Suprapubic skin (tissue), 4 donors: Measurements from ENCODE around the gene COA4. TPM values are rescaled to one million over a fixed set of nuclear protein-coding genes. Genes with fewer than 3 reads are reported as not detected.

Source experiments
- DNase-seq, 2 donors: peaks; one replicate each; pipeline ENCODE4 v3.0.0-alpha.2; 2019; ENCODE audit warnings: low spot score in 2 of 2
- H3K27ac ChIP-seq: fragments of 200-600 bp; sonication (generic); one replicate; pipeline ENCODE4 v1.5.1; 2019
- H3K27me3 ChIP-seq: fragments of 200-600 bp; sonication (generic); one replicate; pipeline ENCODE4 v1.5.1; 2019
- H3K36me3 ChIP-seq: fragments of 200-600 bp; sonication (generic); one replicate; pipeline ENCODE4 v1.5.1; 2019
- H3K4me1 ChIP-seq: fragments of 200-600 bp; sonication (generic); one replicate; pipeline ENCODE4 v1.5.1; 2019
- H3K4me3 ChIP-seq: fragments of 200-600 bp; sonication (generic); one replicate; pipeline ENCODE4 v1.5.1; 2019; ENCODE audit warnings: mild to moderate bottlenecking
- H3K9me3 ChIP-seq: fragments of 200-600 bp; sonication (generic); one replicate; pipeline ENCODE4 v1.5.1; 2019
- EP300 ChIP-seq: sonication (generic); formaldehyde crosslinking; IDR thresholded peaks from one replicate; pipeline ENCODE4 v1.6.1; 2017; ENCODE audit warnings: antibody characterized with exemption
- POLR2A ChIP-seq, 2 donors: fragments of 450-650 bp; IDR thresholded peaks; one replicate each; pipeline ENCODE4 v1.6.1; 2017; ENCODE audit warnings: antibody characterized with exemption in 2 of 2, mild to moderate bottlenecking in 2 of 2, moderate library complexity in 2 of 2
- POLR2AphosphoS5 ChIP-seq, 3 donors: sonication (generic); formaldehyde crosslinking; IDR thresholded peaks; one replicate each; pipeline ENCODE4 v1.6.1; 2017; ENCODE audit warnings: antibody characterized with exemption in 3 of 3
- WGBS: methylation state at CpG from one replicate; pipeline ENCODE4 v1.1.5; 2018; 5-methylcytosine and 5-hydroxymethylcytosine counted together
- total RNA-seq, 4 donors: library from RNA; depleted of rRNA; stranded (reverse); fragments of >200 nt; gene quantifications; one replicate each; pipeline ENCODE4 v1.1.0, GENCODE V29; 2016
- TF ChIP-seq, protein P1 (sequence below), 2 donors: fragments of 200-600 bp in 1 of 2; fragments of 450-650 bp in 1 of 2; sonication (generic) in 1 of 2; IDR thresholded peaks; one replicate each; pipeline ENCODE4 v1.5.1; 2016 to 2019; ENCODE audit warnings: antibody characterized with exemption in 2 of 2, mild to moderate bottlenecking in 1 of 2, moderate library complexity in 1 of 2

Gene COA4
- total RNA-seq, 4 donors from 2014 or later = 49.4 to 63.9 (median 57.2) TPM

DNA sequence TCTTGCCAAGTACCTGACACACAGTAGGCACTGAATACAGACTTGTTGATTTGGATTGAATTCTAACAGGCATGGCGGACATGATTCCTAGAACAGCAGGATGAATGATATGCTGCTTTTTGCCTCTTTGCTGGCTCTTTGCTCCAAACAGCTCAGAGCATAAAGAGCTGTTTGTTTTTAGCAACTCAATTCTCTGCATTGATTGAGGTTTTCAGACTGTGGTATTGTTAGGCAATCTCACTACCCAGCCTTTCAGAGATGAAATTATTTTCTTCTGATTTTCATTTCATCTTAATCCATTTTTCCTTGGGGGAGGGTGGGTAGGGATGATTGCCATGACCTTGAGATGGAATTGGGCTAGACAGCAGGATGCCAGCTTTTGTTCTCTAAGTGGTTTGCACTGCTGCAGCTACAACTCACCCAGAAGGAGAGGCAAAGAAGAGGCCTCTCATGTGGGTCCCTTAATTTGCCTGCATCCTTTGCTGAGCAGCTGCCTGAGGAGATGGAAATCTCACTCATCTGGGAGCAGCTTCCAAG, 20.5 kb downstream of the COA4 start:
- H3K9me3 ChIP-seq = no peaks in the 10 kb centered on the region
- H3K4me3 ChIP-seq = no peak overlapping the region
- no peaks in the 10 kb centered on the region for H3K27me3 ChIP-seq
- no peak for DNase-seq
- TF ChIP-seq, protein P1, sequence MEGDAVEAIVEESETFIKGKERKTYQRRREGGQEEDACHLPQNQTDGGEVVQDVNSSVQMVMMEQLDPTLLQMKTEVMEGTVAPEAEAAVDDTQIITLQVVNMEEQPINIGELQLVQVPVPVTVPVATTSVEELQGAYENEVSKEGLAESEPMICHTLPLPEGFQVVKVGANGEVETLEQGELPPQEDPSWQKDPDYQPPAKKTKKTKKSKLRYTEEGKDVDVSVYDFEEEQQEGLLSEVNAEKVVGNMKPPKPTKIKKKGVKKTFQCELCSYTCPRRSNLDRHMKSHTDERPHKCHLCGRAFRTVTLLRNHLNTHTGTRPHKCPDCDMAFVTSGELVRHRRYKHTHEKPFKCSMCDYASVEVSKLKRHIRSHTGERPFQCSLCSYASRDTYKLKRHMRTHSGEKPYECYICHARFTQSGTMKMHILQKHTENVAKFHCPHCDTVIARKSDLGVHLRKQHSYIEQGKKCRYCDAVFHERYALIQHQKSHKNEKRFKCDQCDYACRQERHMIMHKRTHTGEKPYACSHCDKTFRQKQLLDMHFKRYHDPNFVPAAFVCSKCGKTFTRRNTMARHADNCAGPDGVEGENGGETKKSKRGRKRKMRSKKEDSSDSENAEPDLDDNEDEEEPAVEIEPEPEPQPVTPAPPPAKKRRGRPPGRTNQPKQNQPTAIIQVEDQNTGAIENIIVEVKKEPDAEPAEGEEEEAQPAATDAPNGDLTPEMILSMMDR (IDR thresholded peaks at IDR 0.05) = no peak
- TF ChIP-seq EP300 (no peak), POLR2A (IDR thresholded peaks at IDR 0.05) (no peak), POLR2AphosphoS5 (IDR thresholded peaks at IDR 0.05) (no peak)
- H3K36me3 ChIP-seq = peaks cover 6% of the 10 kb centered on the region
- WGBS = 77% methylated on average over 1 of the region's 1 CpG
- no peaks in the 10 kb centered on the region for H3K4me1 ChIP-seq
- no peak overlapping the region for H3K27ac ChIP-seq

DNA sequence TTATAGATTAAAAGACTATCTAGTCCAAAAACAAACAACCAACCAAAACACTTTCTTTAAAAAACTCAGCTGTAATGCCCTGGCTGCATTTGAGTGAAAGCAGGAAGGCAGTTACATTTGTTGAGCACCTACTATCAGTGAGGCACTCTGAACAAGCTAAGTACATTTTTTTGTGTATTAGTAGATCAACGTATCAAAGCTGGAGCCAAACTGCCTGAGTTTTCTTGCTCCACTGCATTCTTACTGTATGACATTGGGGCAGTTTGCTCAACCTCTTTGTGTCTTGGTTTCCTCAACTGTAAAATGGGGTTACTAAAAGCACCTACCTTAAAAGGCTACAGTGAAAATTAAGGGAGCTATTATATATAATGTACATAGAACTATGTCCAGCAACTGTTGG, 22.0 kb downstream of the COA4 start:
- TF ChIP-seq POLR2A (IDR thresholded peaks at IDR 0.05) = no peak
- TF ChIP-seq, protein P1 (IDR thresholded peaks at IDR 0.05) = no peak
- TF ChIP-seq EP300 = no peak
- no peak for TF ChIP-seq POLR2AphosphoS5 (IDR thresholded peaks at IDR 0.05)
- no peak overlapping the region for H3K4me3 ChIP-seq
- no peaks in the 10 kb centered on the region for H3K9me3 ChIP-seq
- WGBS = 82% methylated on average over 1 of the region's 1 CpG
- H3K27me3 ChIP-seq = no peaks in the 10 kb centered on the region
- H3K4me1 ChIP-seq = no peaks in the 10 kb centered on the region
- peaks cover 6% of the 10 kb centered on the region for H3K36me3 ChIP-seq
- DNase-seq = no peak
- H3K27ac ChIP-seq = no peak overlapping the region

DNA sequence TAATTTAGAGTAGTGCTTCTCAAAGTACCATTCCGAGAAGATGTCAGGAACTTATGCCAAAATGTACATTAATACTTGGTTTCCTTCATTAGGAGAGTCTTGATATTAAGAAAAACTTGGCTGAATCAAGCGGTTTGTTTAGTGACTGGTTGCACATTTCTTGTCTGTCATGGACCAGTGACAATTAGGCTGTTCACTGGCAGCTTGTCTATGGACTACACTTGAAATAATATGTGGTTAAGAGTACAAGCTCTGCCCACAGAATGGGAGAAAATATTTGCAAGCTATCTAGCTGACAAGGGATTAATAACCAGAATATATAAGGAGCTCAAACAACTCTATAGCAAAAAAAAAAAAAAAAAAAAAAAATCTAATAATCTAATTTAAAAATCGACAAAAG, 24.6 kb downstream of the COA4 start:
- H3K27ac ChIP-seq = no peak overlapping the region
- no peak for DNase-seq
- TF ChIP-seq POLR2AphosphoS5 (IDR thresholded peaks at IDR 0.05) (no peak), POLR2A (IDR thresholded peaks at IDR 0.05) (no peak), EP300 (no peak)
- TF ChIP-seq, protein P1 (IDR thresholded peaks at IDR 0.05) = no peak

DNA sequence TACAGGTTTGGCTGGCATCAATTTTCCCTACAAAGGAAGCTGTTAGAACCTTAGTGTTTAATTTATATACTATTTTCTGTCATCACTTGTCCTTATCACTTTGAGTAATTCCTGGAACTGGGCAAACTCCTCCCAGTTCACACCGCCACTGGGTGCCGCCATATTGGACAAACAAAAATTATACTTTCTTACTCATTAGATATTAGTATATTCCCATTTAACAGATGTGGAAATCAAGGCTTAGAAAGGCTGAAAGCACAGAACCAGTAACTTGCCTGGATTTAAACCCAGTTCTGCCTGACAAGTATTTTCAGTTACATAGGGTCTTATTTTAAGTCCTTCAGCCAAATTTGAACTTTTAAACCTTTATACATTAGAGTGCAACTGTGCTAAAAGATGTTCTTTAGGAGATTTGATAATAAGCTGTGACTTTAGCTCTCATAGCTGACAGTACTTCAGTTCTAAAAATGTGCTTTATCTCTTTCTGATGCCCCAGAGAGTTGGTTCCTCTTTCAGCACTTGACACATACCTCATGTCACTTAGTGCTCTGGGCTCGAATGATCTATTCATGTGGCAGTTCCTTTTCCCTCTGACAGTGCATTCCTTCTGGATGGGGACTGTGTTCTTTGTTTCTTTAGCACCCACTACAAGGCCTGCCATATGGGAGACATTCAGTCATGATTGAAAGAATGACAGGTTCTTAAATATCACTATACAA, 25.4 kb downstream of the COA4 start:
- H3K27me3 ChIP-seq = no peaks in the 10 kb centered on the region
- no peaks in the 10 kb centered on the region for H3K9me3 ChIP-seq
- H3K36me3 ChIP-seq = peaks cover 11% of the 10 kb centered on the region
- no peak overlapping the region for H3K27ac ChIP-seq
- TF ChIP-seq POLR2A (IDR thresholded peaks at IDR 0.05) (no peak), EP300 (no peak), POLR2AphosphoS5 (IDR thresholded peaks at IDR 0.05) (no peak)
- TF ChIP-seq, protein P1 (IDR thresholded peaks at IDR 0.05) = no peak
- 97% methylated on average over 3 of the region's 3 CpGs for WGBS
- DNase-seq = no peak
- H3K4me3 ChIP-seq = no peak overlapping the region
- H3K4me1 ChIP-seq = no peaks in the 10 kb centered on the region

More for the DNA sequence above, 24.6 kb downstream of the COA4 start:
- Histone ChIP-seq H3K4me3 (no peak overlapping the region), H3K4me1 (no peaks in the 10 kb centered on the region), H3K27me3 (no peaks in the 10 kb centered on the region), H3K9me3 (no peaks in the 10 kb centered on the region), H3K36me3 (peaks cover 11% of the 10 kb centered on the region)
- 83% methylated on average over 3 of the region's 3 CpGs for WGBS

DNA sequence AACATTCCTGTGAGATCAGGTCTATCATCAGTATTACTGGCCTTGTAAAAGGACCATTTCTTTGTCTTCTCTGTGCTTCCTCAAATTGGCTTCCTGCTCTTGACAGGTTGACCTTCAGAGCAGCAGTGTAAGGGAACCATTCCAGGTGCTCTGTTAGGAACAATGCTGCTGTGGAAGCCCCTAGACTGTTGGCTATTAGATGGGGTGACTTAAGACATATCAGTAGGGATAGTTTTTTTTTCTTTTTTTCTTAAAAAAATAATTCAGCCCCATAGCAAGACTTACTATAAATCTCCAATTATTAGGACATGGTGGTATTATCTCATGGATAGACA, 37.6 kb downstream of the COA4 start:
- Histone ChIP-seq H3K27me3 (no peaks in the 10 kb centered on the region), H3K36me3 (peaks cover 16% of the 10 kb centered on the region), H3K4me3 (no peak overlapping the region), H3K4me1 (no peaks in the 10 kb centered on the region), H3K27ac (no peak overlapping the region), H3K9me3 (no peaks in the 10 kb centered on the region)
- TF ChIP-seq, protein P1 (IDR thresholded peaks at IDR 0.05) = no peak
- TF ChIP-seq POLR2A (IDR thresholded peaks at IDR 0.05) = no peak
- no peak for TF ChIP-seq EP300
- TF ChIP-seq POLR2AphosphoS5 (IDR thresholded peaks at IDR 0.05) = no peak
- DNase-seq = no peak
